GM19099 (cell line): Measurements from ENCODE around the gene BNIP5.

Experiments used
- POLR2A ChIP-seq: IDR thresholded peaks from 3 replicates; pipeline ENCODE4 v1.6.1; 2011; ENCODE audit warnings: low read depth; ENCODE audit not compliant: insufficient read length; ENCODE audit errors: extremely low read depth

Gene BNIP5

DNA sequence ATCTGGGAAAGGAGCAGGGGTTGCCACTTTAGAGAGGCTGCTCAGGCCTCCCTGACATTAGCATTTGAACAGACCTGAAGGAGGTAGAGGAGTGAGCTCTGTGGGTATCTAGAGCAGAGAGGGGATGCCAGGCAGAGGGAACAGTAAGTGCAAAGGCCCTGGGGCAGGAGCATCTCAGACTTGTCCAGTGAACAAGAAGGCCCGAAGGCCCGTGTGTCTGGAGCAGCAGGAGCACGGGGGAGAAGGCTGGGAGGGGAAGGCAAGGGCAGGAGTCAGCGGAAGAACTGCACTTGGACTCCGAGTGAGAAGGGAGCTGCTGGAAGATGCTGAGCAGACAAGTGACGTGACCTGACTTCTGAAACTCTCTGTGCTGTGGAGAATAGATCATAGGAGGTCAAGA, 35.4 kb upstream of the BNIP5 start:
- TF ChIP-seq POLR2A = no peak

DNA sequence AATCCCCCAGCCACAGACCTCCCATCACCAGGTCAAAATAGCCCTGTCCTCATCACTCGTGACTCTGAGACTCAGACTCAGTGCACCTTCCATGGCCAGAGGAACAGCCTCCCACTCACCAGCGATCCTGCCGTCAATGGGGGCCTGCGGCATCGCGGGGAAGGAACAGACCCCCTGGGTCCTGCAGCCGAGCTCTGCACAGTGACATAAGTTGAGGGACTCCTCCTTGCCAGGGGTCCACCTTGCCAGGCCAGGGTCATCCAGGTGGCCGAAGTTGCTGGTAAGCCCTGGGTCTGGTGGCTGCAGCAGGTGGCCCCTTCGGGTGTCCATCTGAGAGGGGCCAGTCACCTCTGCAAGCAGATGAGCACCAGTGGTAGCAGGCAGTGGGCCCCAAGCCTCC, 34.5 kb upstream of the BNIP5 start:
- TF ChIP-seq POLR2A = no peak

DNA sequence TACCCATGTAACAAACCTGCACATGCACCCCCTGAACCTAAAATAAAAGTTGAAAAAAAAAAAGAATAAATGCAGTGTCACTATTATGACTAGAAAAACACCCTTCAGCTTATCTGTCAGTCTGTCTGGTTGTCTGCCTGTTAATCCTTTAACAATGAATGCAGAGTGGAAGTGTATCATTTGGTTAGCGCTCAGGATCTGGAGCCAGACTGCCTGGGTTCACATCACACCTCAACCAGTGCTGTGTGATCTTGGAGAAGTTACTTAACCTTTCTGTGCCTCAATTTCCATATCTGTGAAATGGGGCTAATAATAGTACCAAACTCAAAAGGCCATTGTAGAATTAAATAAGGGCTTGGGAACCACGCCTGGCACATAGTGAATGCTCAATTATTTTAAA, 34.0 kb upstream of the BNIP5 start:
- TF ChIP-seq POLR2A = no peak

DNA sequence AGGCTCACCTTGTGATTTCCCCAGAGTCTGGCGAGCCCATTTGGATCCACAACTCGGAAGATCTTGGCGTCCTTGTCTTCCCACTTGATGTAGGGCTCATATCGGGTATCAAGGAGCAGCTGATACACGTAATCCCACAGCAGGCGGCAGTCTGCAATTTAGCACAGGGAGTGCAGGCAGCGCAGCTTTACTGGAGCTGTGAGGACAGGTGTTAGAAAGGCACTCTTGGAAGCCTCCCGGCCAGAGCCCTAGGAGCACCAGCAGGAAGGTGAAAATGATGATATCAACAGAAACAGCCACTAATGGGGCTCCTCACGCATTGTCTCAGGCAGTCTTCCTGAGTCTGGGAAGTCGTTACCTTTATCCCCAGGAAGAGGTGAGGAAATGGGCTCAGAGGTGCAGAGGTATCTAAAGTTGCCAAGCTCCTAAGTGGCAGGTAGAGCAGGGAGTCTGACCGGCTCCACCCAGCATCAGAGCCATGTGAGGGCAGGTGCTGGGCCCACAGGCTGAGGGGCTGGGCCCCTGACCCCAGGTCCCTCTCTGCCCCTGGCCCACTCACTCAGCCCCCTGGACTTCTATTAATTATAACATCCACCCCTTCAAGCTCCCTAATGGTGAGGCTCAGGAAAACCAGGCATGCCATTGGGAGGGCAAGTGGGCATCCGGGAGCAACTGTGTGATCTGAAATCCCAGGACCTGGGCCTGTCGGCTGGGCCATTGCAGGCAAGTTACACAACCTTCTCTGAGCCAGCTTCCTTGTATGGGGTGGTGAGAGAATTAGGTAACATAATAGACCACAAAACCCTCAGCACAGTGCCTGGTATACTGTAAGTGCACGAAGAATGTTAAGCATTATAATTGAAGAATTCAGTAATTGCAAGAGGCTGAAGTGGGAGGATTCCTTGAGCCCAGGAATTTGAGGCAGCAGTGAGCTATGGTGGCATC, 32.5 kb upstream of the BNIP5 start:
- no peak for TF ChIP-seq POLR2A

GRCh38 chr6:36368421-36368820, 31.7 kb upstream of the BNIP5 start:
- no peak for TF ChIP-seq POLR2A

- TF ChIP-seq POLR2A = no peak
Observed at GRCh38 chr6:36367743-36368142, 31.1 kb upstream of the BNIP5 start.

DNA sequence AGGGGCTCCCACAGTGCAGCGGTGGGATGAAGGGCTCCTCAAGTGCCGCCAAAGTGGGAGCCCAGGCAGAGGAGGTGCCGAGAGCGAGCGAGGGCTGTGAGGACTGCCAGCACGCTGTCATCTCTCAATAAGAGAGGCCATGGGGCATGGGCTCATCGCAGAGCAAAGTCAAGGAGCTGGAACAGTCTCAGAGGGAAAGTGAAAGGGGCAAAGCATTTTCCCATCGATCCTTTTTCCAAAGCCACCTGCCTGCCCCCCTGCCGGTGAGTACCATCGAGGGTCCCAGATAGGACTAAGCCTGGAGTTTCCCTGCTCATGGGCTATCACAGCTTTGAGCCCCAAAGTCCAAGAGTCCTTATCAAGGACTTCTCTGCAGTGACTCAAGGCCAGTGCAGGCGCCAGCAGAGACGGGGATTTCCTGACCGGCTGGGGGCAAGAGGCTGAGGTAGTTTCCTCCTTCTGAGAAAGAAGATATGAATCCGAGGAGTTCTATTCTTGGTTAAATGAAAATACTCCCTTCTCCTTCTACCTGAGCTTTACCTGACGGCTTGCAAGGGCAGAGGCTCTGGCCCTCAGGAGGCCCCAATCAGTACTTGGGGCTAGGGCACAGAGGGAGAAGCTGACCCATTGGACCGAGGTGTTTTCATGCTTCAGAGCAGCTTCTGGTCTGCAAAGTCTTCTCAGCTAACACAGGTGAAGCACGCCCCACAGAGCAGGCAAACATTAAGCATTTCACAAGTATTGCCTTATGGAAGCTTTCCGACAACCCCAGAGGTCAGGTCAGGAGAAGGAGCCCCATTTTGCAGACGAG, 28.2 kb upstream of the BNIP5 start:
- peak; percentile 4 for TF ChIP-seq POLR2A

DNA sequence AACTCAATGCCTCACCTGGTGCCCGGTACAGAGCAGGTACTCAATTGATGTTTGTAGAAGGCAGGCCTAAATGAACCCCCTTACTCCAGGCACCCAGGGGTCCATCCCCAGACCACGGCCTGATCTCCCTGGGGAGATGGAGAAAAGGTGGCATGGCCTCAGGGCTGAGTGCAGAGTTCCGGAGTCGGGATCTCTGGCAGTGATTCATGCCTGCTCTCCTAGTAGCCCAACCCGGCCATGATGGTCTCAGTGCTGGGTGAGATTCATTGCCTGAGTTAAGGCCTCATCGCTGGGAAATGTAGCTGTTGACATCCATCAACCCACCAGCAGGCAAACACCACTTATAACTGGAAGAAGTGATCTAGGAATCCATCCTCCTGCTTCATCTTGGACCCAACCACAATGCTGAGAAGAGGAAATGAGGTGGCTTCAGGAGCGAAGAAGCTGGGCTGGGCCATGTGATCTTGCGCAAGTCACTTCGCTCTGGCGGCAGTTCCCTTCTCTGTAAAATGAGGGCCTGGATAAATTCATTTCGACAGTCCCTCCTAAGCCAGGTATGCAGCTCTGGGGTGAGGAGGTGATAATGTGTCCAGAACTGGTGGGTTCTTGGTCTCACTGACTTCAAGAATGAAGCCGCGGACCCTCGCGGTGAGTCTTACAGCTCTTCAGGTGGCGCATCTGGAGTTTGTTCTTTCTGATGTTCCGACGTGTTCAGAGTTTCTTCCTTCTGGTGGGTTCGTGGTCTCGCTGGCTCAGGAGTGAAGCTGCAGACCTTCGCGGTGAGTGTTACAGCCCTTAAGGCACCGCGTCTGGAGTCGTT, 26.1 kb upstream of the BNIP5 start:
- TF ChIP-seq POLR2A = no peak

DNA sequence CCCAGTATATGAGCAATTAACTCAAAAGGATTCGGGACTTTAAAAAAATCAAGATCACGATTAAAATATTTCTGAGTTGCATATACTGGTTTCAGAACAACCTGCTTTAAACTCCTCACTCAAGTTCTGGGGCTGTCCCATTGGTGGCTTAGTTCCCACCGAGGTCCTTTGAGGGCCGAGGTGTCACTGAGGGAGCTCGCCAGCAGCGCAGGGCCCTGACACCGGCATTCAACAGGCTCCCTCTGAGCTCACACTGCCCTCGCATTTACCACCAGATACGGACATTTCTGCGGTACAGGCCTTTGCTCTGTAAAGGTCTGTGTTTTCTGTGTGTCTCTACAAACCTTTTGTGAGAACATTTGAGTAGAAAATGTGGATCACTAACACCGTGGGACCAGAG, 24.4 kb upstream of the BNIP5 start:
- TF ChIP-seq POLR2A = no peak

DNA sequence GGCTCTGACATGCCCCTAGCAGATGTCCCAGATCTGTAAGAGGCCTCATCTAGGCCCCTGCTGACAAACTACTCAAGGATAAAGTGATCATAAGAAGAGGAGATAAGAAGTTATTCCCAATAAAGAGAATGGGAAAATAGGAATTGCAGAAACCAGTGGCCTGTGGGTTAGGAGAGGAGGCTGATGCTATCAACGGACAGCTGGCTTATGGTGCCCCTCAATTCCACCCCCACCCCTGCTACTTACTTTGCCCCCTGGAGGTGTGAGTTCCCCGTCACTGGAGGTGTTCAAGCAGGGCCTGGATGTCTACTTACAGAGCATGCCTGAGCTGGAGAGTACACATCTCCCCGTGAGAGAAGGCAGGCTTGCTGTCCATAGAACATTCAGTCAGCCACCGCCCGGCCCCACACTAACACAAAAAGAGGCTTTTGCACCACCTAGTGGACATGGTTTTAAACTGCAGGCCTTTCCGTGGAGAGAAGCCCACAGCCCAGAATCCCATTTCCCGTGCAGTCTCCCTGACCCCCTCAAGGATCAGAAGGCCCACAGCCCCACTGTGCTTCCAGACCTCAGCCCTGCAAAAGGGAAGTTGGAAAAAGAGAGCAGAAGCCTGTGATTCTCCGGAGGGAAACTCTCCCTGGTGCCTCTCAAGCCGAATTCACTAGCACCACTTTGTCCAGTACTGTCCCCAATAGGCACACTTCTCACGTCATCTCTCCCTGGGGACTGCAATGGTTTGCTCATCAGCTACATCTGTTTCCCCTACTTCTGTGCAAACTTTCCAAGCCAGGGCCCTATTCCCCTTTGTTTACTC, 23.8 kb upstream of the BNIP5 start:
- TF ChIP-seq POLR2A = no peak

- no peak for TF ChIP-seq POLR2A
Observed at GRCh38 chr6:36358226-36358915, 21.7 kb upstream of the BNIP5 start.

DNA sequence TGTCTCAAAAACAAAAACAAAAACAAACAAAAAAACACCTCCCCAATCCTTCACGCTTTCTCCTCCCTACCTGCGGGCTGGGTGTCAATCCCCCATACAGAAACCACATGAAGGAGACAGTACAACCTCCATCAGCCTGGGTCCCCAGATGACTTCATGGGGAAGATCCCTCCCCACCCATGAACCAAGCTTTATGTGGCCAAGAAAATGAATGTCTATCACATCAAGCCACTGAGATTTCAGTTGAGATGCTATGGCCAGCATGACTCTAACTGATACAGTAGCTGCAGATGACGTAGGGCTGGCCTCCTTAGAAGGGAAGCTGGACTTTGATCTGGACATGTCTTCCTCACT, 21.2 kb upstream of the BNIP5 start:
- no peak for TF ChIP-seq POLR2A

- TF ChIP-seq POLR2A = no peak
Observed at GRCh38 chr6:36355819-36356218, 19.1 kb upstream of the BNIP5 start.

DNA sequence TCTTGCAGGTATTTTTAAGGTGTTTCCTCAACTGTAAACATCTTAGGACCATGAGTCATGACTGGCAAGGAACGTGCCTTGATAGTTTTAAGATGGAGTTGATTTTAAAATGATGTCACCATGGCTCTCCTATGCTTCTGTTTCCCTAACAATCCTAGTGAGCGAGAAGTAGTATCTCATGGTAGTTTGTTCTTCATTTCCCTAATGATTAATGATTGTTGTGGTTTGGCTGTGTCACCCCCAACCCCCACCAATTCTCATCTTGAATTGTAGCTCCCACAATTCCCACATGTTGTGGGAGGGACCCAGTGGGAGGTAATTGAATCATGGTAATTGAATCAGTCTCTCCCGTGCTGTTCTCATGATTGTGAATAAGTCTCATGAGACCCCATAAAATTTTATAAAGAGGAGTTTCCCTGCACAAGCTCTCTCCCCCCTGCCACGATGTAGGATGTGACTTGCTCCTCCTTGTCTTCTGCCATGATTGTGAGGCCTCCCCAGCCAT, 16.8 kb upstream of the BNIP5 start:
- TF ChIP-seq POLR2A = no peak
